PC-3 (cell line): ENCODE results near the gene NDC1. TPM values are rescaled to one million over a fixed set of nuclear protein-coding genes. Genes with fewer than 3 reads are reported as not detected.
A peak's percentile ranks its signal among the peaks of the same experiment; 100 is the strongest.

Source experiments
- ATAC-seq: fragments of 200-7000 bp; cut with Tn5 transposase; 2 replicates; pipeline ENCODE4 v1.9.1; 2020; ENCODE audit warnings: mild to moderate bottlenecking, moderate library complexity
- BruUV-seq: library from RNA; stranded (reverse); fragments of 400-500 nt; replicated peaks from 2 replicates; lab custom pipeline; 2021; lab: Mats Ljungman, UMichigan
- CTCF ChIA-PET: fragments of 300-600 bp; sonication (Branson Sonifier 250); formaldehyde crosslinking; loops from one replicate; lab custom pipeline; 2022; ENCODE audit warnings: antibody characterized with exemption; lab: Charles Lee
- POLR2A ChIA-PET: fragments of 300-600 bp; sonication (Branson Sonifier 250); formaldehyde crosslinking; loops from one replicate; lab custom pipeline; 2022; ENCODE audit warnings: antibody characterized with exemption; ENCODE audit not compliant: unreplicated experiment; lab: Charles Lee
- DNase-seq: peaks from one replicate; pipeline ENCODE4 v3.0.0-alpha.2; 2015
- H2AFZ ChIP-seq: fragments of 300-600 bp; sonication (generic); 2 replicates; pipeline ENCODE4 v1.6.0; 2016; ENCODE audit warnings: antibody characterized with exemption, low read length
- H3F3A ChIP-seq: fragments of 300-600 bp; sonication (generic); one replicate; pipeline ENCODE4 v1.6.0; 2017; ENCODE audit warnings: antibody characterized with exemption, low read length, control low read depth, mild to moderate bottlenecking; ENCODE audit not compliant: unreplicated experiment
- H3K27ac ChIP-seq: fragments of 300-600 bp; sonication (generic); 2 replicates; pipeline ENCODE4 v1.5.1; 2016; ENCODE audit warnings: mild to moderate bottlenecking, low read length
- H3K27me3 ChIP-seq: fragments of 300-600 bp; sonication (generic); 2 replicates; pipeline ENCODE4 v1.6.1; 2016; ENCODE audit warnings: low read length, mixed read lengths
- H3K36me3 ChIP-seq: fragments of 300-600 bp; sonication (generic); 2 replicates; pipeline ENCODE4 v1.6.1; 2016; ENCODE audit warnings: low read depth, mixed run types, low read length, mixed read lengths
- H3K4me1 ChIP-seq: fragments of 300-600 bp; sonication (generic); 2 replicates; pipeline ENCODE4 v1.5.1; 2016; ENCODE audit warnings: low read length; ENCODE audit not compliant: insufficient read depth
- H3K4me2 ChIP-seq: fragments of 300-600 bp; sonication (generic); 2 replicates; pipeline ENCODE4 v1.6.0; 2016; ENCODE audit warnings: low read length
- H3K4me3 ChIP-seq: fragments of 300-600 bp; sonication (generic); 2 replicates; pipeline ENCODE4 v1.5.1; 2016; ENCODE audit warnings: mild to moderate bottlenecking, low read length, mixed read lengths
- H3K79me2 ChIP-seq: fragments of 300-600 bp; sonication (generic); 2 replicates; pipeline ENCODE4 v1.6.1; 2017; ENCODE audit warnings: low read length, mixed read lengths
- H3K9ac ChIP-seq: fragments of 300-600 bp; sonication (generic); 2 replicates; pipeline ENCODE4 v1.6.0; 2016; ENCODE audit warnings: mild to moderate bottlenecking, low read length
- H3K9me2 ChIP-seq: fragments of 300-600 bp; sonication (generic); replicated peaks from 2 replicates; pipeline ENCODE4 v1.6.1; 2016; ENCODE audit warnings: mixed run types, low read length, mixed read lengths
- H3K9me3 ChIP-seq: fragments of 300-600 bp; sonication (generic); 2 replicates; pipeline ENCODE4 v1.6.1; 2016; ENCODE audit warnings: low read length, mixed read lengths
- H4K20me1 ChIP-seq: fragments of 300-600 bp; sonication (generic); 2 replicates; pipeline ENCODE4 v1.6.1; 2016; ENCODE audit warnings: low read length, mixed read lengths
- CTCF ChIP-seq: fragments of 300-600 bp; sonication (generic); conservative IDR thresholded peaks from 2 replicates; pipeline ENCODE4 v1.5.1; 2017; ENCODE audit warnings: antibody characterized with exemption, low read depth, mild to moderate bottlenecking, low read length
- EZH2 ChIP-seq: fragments of 300-600 bp; sonication (generic); IDR thresholded peaks from one replicate; pipeline ENCODE4 v1.6.1; 2017; ENCODE audit warnings: antibody characterized with exemption, mild to moderate bottlenecking, low read length; ENCODE audit not compliant: unreplicated experiment
- EZH2phosphoT487 ChIP-seq: fragments of 300-600 bp; sonication (generic); IDR thresholded peaks from 2 replicates; pipeline ENCODE4 v1.6.1; 2018; ENCODE audit warnings: mild to moderate bottlenecking, antibody characterized with exemption, low read length, borderline replicate concordance
- intact Hi-C: fragments of 100-400 bp; cut with micrococcal nuclease; formaldehyde crosslinking; loops from 2 replicates; pipeline ENCODE4 v1.9.0; 2023
- total RNA-seq: library from RNA; depleted of rRNA; stranded (reverse); fragments of >200 nt; gene quantifications from 2 replicates; pipeline ENCODE4 v1.2.3, GENCODE V29; 2014

Gene NDC1
- total RNA-seq, 1 experiment from 2014 or later, result 63.6 TPM

- no peaks in the 10 kb centered on the region for H3K36me3 ChIP-seq
These were observed 119.7 kb downstream of the NDC1 start for GRCh38 chr1:53718443-53718842.

GRCh38 chr1:53717025-53717804 is 120.9 kb downstream of the NDC1 start:
- POLR2A ChIA-PET, result no interaction called here
- Histone ChIP-seq H3K27me3 (no peaks in the 10 kb centered on the region), H3K27ac (no peak overlapping the region), H3K4me2 (no peak overlapping the region), H3K4me1 (no peaks in the 10 kb centered on the region), H3K9ac (no peak overlapping the region), H2AFZ (no peak overlapping the region), H3K79me2 (no peaks in the 10 kb centered on the region), H3K9me3 (no peaks in the 10 kb centered on the region), H3K9me2 (no peaks in the 10 kb centered on the region), H3K4me3 (no peak overlapping the region), H3F3A (no peaks in the 10 kb centered on the region), H3K36me3 (no peaks in the 10 kb centered on the region), H4K20me1 (no peaks in the 10 kb centered on the region)
- BruUV-seq, result no TSS peak
- ATAC-seq, result no peak
- CTCF ChIA-PET, result no interaction called here
- intact Hi-C loops, result no loop called here
- TF ChIP-seq CTCF, result no peak
- TF ChIP-seq EZH2, result no peak
- no peak for TF ChIP-seq EZH2phosphoT487
- no peak for DNase-seq

More at GRCh38 chr1:53718443-53718842, 119.7 kb downstream of the NDC1 start:
- no peaks in the 10 kb centered on the region for H3K9me3 ChIP-seq
- no peaks in the 10 kb centered on the region for H3K27me3 ChIP-seq
- H3K9me2 ChIP-seq, result no peaks in the 10 kb centered on the region
- DNase-seq (no peak), ATAC-seq (peak; percentile 46)
- ChIA-PET CTCF (no interaction called here), POLR2A (no interaction called here)
- no peak overlapping the region for H2AFZ ChIP-seq
- H4K20me1 ChIP-seq, result no peaks in the 10 kb centered on the region
- H3F3A ChIP-seq, result no peaks in the 10 kb centered on the region
- no peak overlapping the region for H3K27ac ChIP-seq
- no peak overlapping the region for H3K9ac ChIP-seq
- TF ChIP-seq EZH2phosphoT487 (no peak), CTCF (no peak), EZH2 (no peak)
- H3K4me3 ChIP-seq, result no peak overlapping the region
- intact Hi-C loops, result loop anchor here (1.0 kb wide), 1 partner anchor 36 kb away; no protein-coding TSS in a partner anchor
- no peaks in the 10 kb centered on the region for H3K4me1 ChIP-seq
- H3K4me2 ChIP-seq, result no peak overlapping the region
- no TSS peak for BruUV-seq
- no peaks in the 10 kb centered on the region for H3K79me2 ChIP-seq

- Histone ChIP-seq H3K27ac (no peak overlapping the region), H3F3A (no peaks in the 10 kb centered on the region), H4K20me1 (no peaks in the 10 kb centered on the region), H3K9ac (no peak overlapping the region), H3K79me2 (no peaks in the 10 kb centered on the region), H3K4me3 (no peak overlapping the region), H3K36me3 (no peaks in the 10 kb centered on the region), H3K4me1 (no peaks in the 10 kb centered on the region), H2AFZ (no peak overlapping the region), H3K4me2 (no peak overlapping the region), H3K9me2 (no peaks in the 10 kb centered on the region), H3K9me3 (no peaks in the 10 kb centered on the region), H3K27me3 (no peaks in the 10 kb centered on the region)
- DNase-seq (no peak), ATAC-seq (no peak)
- POLR2A ChIA-PET, result no interaction called here
- CTCF ChIA-PET, result no interaction called here
- TF ChIP-seq CTCF (no peak), EZH2 (no peak), EZH2phosphoT487 (no peak)
- BruUV-seq, result no TSS peak
- intact Hi-C loops, result no loop called here
These were observed 121.9 kb downstream of the NDC1 start for GRCh38 chr1:53716150-53716549.
